Transverse colon (tissue), 4 donors: ENCODE data around the gene RUVBL1. TPM values are rescaled to one million over a fixed set of nuclear protein-coding genes. Genes with fewer than 3 reads are reported as not detected.
"Not testable (repeated sequence)": the region's sequence is repeated elsewhere in the genome, so short reads cannot be mapped to it uniquely, and the experiment has no call there.

ENCODE experiments used
- DNase-seq: peaks from one replicate; pipeline ENCODE4 v3.0.0-alpha.2; 2019
- H3K27ac ChIP-seq, 4 donors: fragments of 200-600 bp; sonication (generic); 2 replicates each; pipeline ENCODE4 v1.5.1; 2016 to 2018; ENCODE audit warnings: inconsistent platforms in 4 of 4
- H3K27me3 ChIP-seq: fragments of 200-600 bp; sonication (generic); 2 replicates; pipeline ENCODE4 v1.5.1; 2017; ENCODE audit warnings: inconsistent platforms
- H3K36me3 ChIP-seq, 4 donors: fragments of 200-600 bp; sonication (generic); 2 replicates each; pipeline ENCODE4 v1.5.1; 2017 to 2019; ENCODE audit warnings: inconsistent platforms in 4 of 4
- H3K4me1 ChIP-seq, 4 donors: fragments of 200-600 bp; sonication (generic); 2 replicates each; pipeline ENCODE4 v1.5.1; 2017 to 2020; ENCODE audit warnings: inconsistent platforms in 4 of 4
- H3K4me3 ChIP-seq, 4 donors: fragments of 200-600 bp; sonication (generic); 1 replicate in 1 of 4; 2 replicates in 3 of 4; pipeline versions ENCODE4 v1.5.1 to v1.6.1; 2017 to 2019; ENCODE audit warnings: inconsistent platforms in 4 of 4
- H3K9me3 ChIP-seq, 2 donors: fragments of 200-600 bp; sonication (generic); 2 replicates each; pipeline ENCODE4 v1.5.1; 2017 to 2019; ENCODE audit warnings: inconsistent platforms in 2 of 2
- CTCF ChIP-seq, 5 experiments: fragments of 200-600 bp in 3 of 5; fragments of 450-650 bp in 2 of 5; sonication (generic) in 3 of 5; IDR thresholded peaks; 1 replicate in 2 of 5; 2 replicates in 3 of 5; pipeline ENCODE4 v1.5.1; 2016 to 2017; ENCODE audit warnings: antibody characterized with exemption in 5 of 5, inconsistent platforms in 3 of 5, mild to moderate bottlenecking in 2 of 5, moderate library complexity in 1 of 5
- EP300 ChIP-seq: sonication (generic); formaldehyde crosslinking; IDR thresholded peaks from one replicate; pipeline ENCODE4 v1.6.1; 2017; ENCODE audit warnings: antibody characterized with exemption, low read depth
- POLR2A ChIP-seq: fragments of 450-650 bp; IDR thresholded peaks from one replicate; pipeline ENCODE4 v1.6.1; 2016; ENCODE audit warnings: antibody characterized with exemption, mild to moderate bottlenecking, moderate library complexity
- POLR2AphosphoS5 ChIP-seq, 3 donors: sonication (generic); formaldehyde crosslinking; IDR thresholded peaks; one replicate each; pipeline ENCODE4 v1.6.1; 2016; ENCODE audit warnings: antibody characterized with exemption in 3 of 3
- WGBS, 2 donors: methylation state at CpG; one replicate each; pipeline ENCODE4 v1.1.5; 2018; ENCODE audit warnings: low coverage in 1 of 2; 5-methylcytosine and 5-hydroxymethylcytosine counted together
- in situ Hi-C, 4 donors: fragments of 200-750 bp; cut with MboI; loops; one replicate each; pipeline versions ENCODE4 v1.15.0 to v1.15.1; 2017; ENCODE audit warnings: low sequenced_read_pairs in 3 of 4, low pct_ligation_motif_present in 1 of 4, low pct_unique_long_range_greater_than_20kb in 1 of 4
- intact Hi-C: fragments of 100-400 bp; cut with DNase I; formaldehyde crosslinking; loops from one replicate; pipeline ENCODE4 v1.15.1; 2023; ENCODE audit warnings: low total_unique reads
- total RNA-seq, 4 donors: library from RNA; depleted of rRNA; stranded (reverse); fragments of >200 nt; gene quantifications; one replicate each; pipeline ENCODE4 v1.1.0, GENCODE V29; 2016

Gene RUVBL1
- total RNA-seq, 4 donors from 2014 or later: 1.4 to 16.4 (median 10.1) TPM; not detected in 1

GRCh38 chr3:128160661-128161060, 37.0 kb upstream of the RUVBL1 start:
- in situ Hi-C loops (loop anchor here in 1 of 4 donors (25.0 kb wide), 1 partner anchor 327 kb away; the partner anchor contains the start of gene GATA2), intact Hi-C loops (no loop called here)
- Histone ChIP-seq H3K27ac (no peak overlapping the region), H3K27me3 (no peaks in the 10 kb centered on the region), H3K4me3 (no peak overlapping the region), H3K9me3 (no peaks in the 10 kb centered on the region), H3K36me3 (no peaks in the 10 kb centered on the region), H3K4me1 (no peaks in the 10 kb centered on the region)
- DNase-seq: no peak
- WGBS, 2 donors: 97 to 100% methylated on average over 1 to 5 of the region's 5 CpGs
- TF ChIP-seq POLR2A: no peak
- TF ChIP-seq CTCF (IDR thresholded peaks at IDR 0.05): no peak
- no peak for TF ChIP-seq EP300
- no peak for TF ChIP-seq POLR2AphosphoS5 (IDR thresholded peaks at IDR 0.05)

GRCh38 chr3:128155616-128156360, 32.2 kb upstream of the RUVBL1 start:
- H3K4me3 ChIP-seq: no peak overlapping the region
- H3K9me3 ChIP-seq: no peaks in the 10 kb centered on the region
- no peak overlapping the region for H3K27ac ChIP-seq
- no peaks in the 10 kb centered on the region for H3K36me3 ChIP-seq
- intact Hi-C loops (no loop called here), in situ Hi-C loops (loop anchor here in 1 of 4 donors (25.0 kb wide), 1 partner anchor 332 kb away; the partner anchor contains the start of gene GATA2)
- WGBS, 2 donors: 89 to 95% methylated on average over 2 to 3 of the region's 3 CpGs
- no peaks in the 10 kb centered on the region for H3K27me3 ChIP-seq
- no peak for DNase-seq
- TF ChIP-seq POLR2A: no peak
- no peak for TF ChIP-seq EP300
- no peak for TF ChIP-seq CTCF (IDR thresholded peaks at IDR 0.05)
- no peak for TF ChIP-seq POLR2AphosphoS5 (IDR thresholded peaks at IDR 0.05)
- H3K4me1 ChIP-seq: peaks cover 5 to 12% (median 10%) of the 10 kb centered on the region in 4 donors

- in situ Hi-C loops: loop anchor here in 1 of 4 donors (25.0 kb wide), 1 partner anchor 333 kb away; the partner anchor contains the start of gene GATA2
- Histone ChIP-seq H3K4me3 (peak overlapping the region in 3 of 4 donors; percentile 69 to 89 (median 76)), H3K27ac (peak overlapping the region in 3 of 4 donors; percentile 82 to 95 (median 94)), H3K4me1 (peaks cover 5 to 12% (median 10%) of the 10 kb centered on the region in 4 donors)
- WGBS, 2 donors: 84 to 100% methylated on average over 5 to 16 of the region's 16 CpGs
- intact Hi-C loops, DNase-seq, H3K36me3 ChIP-seq, H3K27me3 ChIP-seq, H3K9me3 ChIP-seq: not testable (repeated sequence)
These were observed 30.7 kb upstream of the RUVBL1 start for GRCh38 chr3:128154354-128154753.

GRCh38 chr3:128153156-128154041, 29.8 kb upstream of the RUVBL1 start, which contains the start of gene EEFSEC:
Gene EEFSEC (plus strand): TSS chr3:128153481. CDS start chr3:128153508, 27 bp downstream.
- peak; percentile 86 for DNase-seq
- H3K9me3 ChIP-seq: no peaks in the 10 kb centered on the region
- intact Hi-C loops: no loop called here
- peaks cover 5 to 12% (median 10%) of the 10 kb centered on the region in 4 donors for H3K4me1 ChIP-seq
- in situ Hi-C loops: loop anchor here in 1 of 4 donors (25.0 kb wide), 1 partner anchor 334 kb away; the partner anchor contains the start of gene GATA2
- no peak for TF ChIP-seq EP300
- peak; percentile 46 to 79 (median 71) for TF ChIP-seq POLR2AphosphoS5 (IDR thresholded peaks at IDR 0.05)
- TF ChIP-seq POLR2A: peak; percentile 59
- no peak for TF ChIP-seq CTCF (IDR thresholded peaks at IDR 0.05)
- H3K27me3 ChIP-seq: no peaks in the 10 kb centered on the region
- WGBS, 2 donors: 0 to 1% methylated on average over 1 to 72 of the region's 96 CpGs
- peak within 1 kb of the TSS; percentile 69 to 94 (median 82) for H3K4me3 ChIP-seq
- H3K36me3 ChIP-seq: no peaks in the 10 kb centered on the region
- peak within 1 kb of the TSS; percentile 82 to 95 (median 94) for H3K27ac ChIP-seq
